ENCODE measurements around the gene ADAMTS2.

ADAMTS2 gene

GRCh38 chr5:179336871-179337795 is 8.1 kb downstream of the ADAMTS2 start:
- Histone ChIP-seq H3K27ac (ENCODE audit: insufficient read depth in 1 of 2, low read depth in 1 of 2, low read length in 2 of 2, poor library complexity in 1 of 2, severe bottlenecking in 2 of 2) (no peak overlapping the region), H3K4me3 (ENCODE audit: control insufficient read depth in 1 of 7, extremely low read depth in 1 of 7, insufficient read depth in 4 of 7, low read depth in 2 of 7, low read length in 6 of 7) (no peak overlapping the region), H3K4me1 (ENCODE audit: control extremely low read depth in 1 of 4, control insufficient read depth in 4 of 4, insufficient read depth in 4 of 4, low read length in 3 of 4) (no peaks in the 10 kb centered on the region), H3K36me3 (ENCODE audit: control insufficient read depth in 4 of 4, insufficient read depth in 4 of 4, low read length in 3 of 4) (no peaks in the 10 kb centered on the region), H3K9me3 (ENCODE audit: control extremely low read depth in 1 of 5, control insufficient read depth in 4 of 5, insufficient read depth in 2 of 5, low read depth in 1 of 5, low read length in 4 of 5) (no peaks in the 10 kb centered on the region), H3K27me3 (replicated peaks in 2 of 5; ENCODE audit: control insufficient read depth in 4 of 5, insufficient read depth in 5 of 5, low read length in 4 of 5) (peaks cover 0 to 61% (median 21%) of the 10 kb centered on the region in 5 experiments)
- WGBS (ENCODE audit: insufficient coverage): 91% methylated on average over 20 of the region's 25 CpGs
- POLR2A ChIA-PET: no interaction called here
- CTCF ChIA-PET: no interaction called here
- DNase-seq: no peak

- WGBS (ENCODE audit: insufficient coverage): 91% methylated on average over 30 of the region's 36 CpGs
- no peak for DNase-seq
- Histone ChIP-seq H3K27ac (ENCODE audit: insufficient read depth in 1 of 2, low read depth in 1 of 2, low read length in 2 of 2, poor library complexity in 1 of 2, severe bottlenecking in 2 of 2) (no peak overlapping the region), H3K9me3 (ENCODE audit: control extremely low read depth in 1 of 5, control insufficient read depth in 4 of 5, insufficient read depth in 2 of 5, low read depth in 1 of 5, low read length in 4 of 5) (no peaks in the 10 kb centered on the region), H3K4me1 (ENCODE audit: control extremely low read depth in 1 of 4, control insufficient read depth in 4 of 4, insufficient read depth in 4 of 4, low read length in 3 of 4) (no peaks in the 10 kb centered on the region), H3K27me3 (replicated peaks in 2 of 5; ENCODE audit: control insufficient read depth in 4 of 5, insufficient read depth in 5 of 5, low read length in 4 of 5) (peaks cover 0 to 58% (median 16%) of the 10 kb centered on the region in 5 experiments), H3K36me3 (ENCODE audit: control insufficient read depth in 4 of 4, insufficient read depth in 4 of 4, low read length in 3 of 4) (no peaks in the 10 kb centered on the region), H3K4me3 (ENCODE audit: control insufficient read depth in 1 of 7, extremely low read depth in 1 of 7, insufficient read depth in 4 of 7, low read depth in 2 of 7, low read length in 6 of 7) (no peak overlapping the region)
- POLR2A ChIA-PET: no interaction called here
- CTCF ChIA-PET: no interaction called here
Measured at GRCh38 chr5:179336126-179336870, 9.0 kb downstream of the ADAMTS2 start.

GRCh38 chr5:179333796-179334761 is 11.2 kb downstream of the ADAMTS2 start:
- no peaks in the 10 kb centered on the region for H3K4me1 ChIP-seq (ENCODE audit: control extremely low read depth in 1 of 4, control insufficient read depth in 4 of 4, insufficient read depth in 4 of 4, low read length in 3 of 4)
- DNase-seq: no peak
- CTCF ChIA-PET: no interaction called here
- no peaks in the 10 kb centered on the region for H3K36me3 ChIP-seq (ENCODE audit: control insufficient read depth in 4 of 4, insufficient read depth in 4 of 4, low read length in 3 of 4)
- no peak overlapping the region for H3K27ac ChIP-seq (ENCODE audit: insufficient read depth in 1 of 2, low read depth in 1 of 2, low read length in 2 of 2, poor library complexity in 1 of 2, severe bottlenecking in 2 of 2)
- peaks cover 0 to 46% (median 16%) of the 10 kb centered on the region in 5 experiments for H3K27me3 ChIP-seq (replicated peaks in 2 of 5; ENCODE audit: control insufficient read depth in 4 of 5, insufficient read depth in 5 of 5, low read length in 4 of 5)
- POLR2A ChIA-PET: no interaction called here
- no peak overlapping the region for H3K4me3 ChIP-seq (ENCODE audit: control insufficient read depth in 1 of 7, extremely low read depth in 1 of 7, insufficient read depth in 4 of 7, low read depth in 2 of 7, low read length in 6 of 7)
- WGBS (ENCODE audit: insufficient coverage): 86% methylated on average over 22 of the region's 24 CpGs
- H3K9me3 ChIP-seq (ENCODE audit: control extremely low read depth in 1 of 5, control insufficient read depth in 4 of 5, insufficient read depth in 2 of 5, low read depth in 1 of 5, low read length in 4 of 5): no peaks in the 10 kb centered on the region

DNA sequence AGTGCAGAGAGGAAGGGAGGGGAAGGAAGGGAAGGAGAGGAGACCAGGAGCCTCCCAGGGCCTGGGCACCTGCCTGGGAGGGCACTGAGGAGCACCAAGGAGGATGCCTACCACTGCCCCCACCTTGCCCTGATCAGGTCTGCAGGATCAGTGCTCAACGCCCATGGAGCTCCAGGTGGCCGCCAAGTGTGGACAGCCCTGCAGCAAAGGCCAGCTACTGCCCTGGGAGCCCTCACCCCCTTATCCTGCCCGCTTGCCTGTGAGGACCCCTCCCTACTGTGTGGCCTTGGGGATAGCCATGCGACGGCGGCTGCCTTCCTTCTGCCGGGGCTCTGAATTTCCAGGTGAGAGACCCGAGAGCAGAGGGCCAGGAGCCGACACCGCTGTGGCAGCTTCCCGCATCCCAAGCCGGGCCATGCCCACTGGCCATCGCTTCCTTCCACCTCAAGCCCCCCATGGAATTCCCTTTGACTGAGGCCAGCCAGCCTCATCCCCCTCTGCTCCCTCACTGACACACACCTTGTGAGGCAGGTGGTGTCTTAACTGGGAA is 12.4 kb downstream of the ADAMTS2 start:
- no peak for DNase-seq
- H3K4me1 ChIP-seq (ENCODE audit: control extremely low read depth in 1 of 4, control insufficient read depth in 4 of 4, insufficient read depth in 4 of 4, low read length in 3 of 4): no peaks in the 10 kb centered on the region
- ChIA-PET POLR2A (interaction anchor here (0.6 kb wide), 1 partner anchor 261 kb away, joined by 7 read pairs; no protein-coding TSS in a partner anchor), CTCF (no interaction called here)
- no peak overlapping the region for H3K4me3 ChIP-seq (ENCODE audit: control insufficient read depth in 1 of 7, extremely low read depth in 1 of 7, insufficient read depth in 4 of 7, low read depth in 2 of 7, low read length in 6 of 7)
- peaks cover 0 to 48% (median 14%) of the 10 kb centered on the region in 5 experiments for H3K27me3 ChIP-seq (replicated peaks in 2 of 5; ENCODE audit: control insufficient read depth in 4 of 5, insufficient read depth in 5 of 5, low read length in 4 of 5)
- WGBS (ENCODE audit: insufficient coverage): 97% methylated on average over 10 of the region's 13 CpGs
- H3K27ac ChIP-seq (ENCODE audit: insufficient read depth in 1 of 2, low read depth in 1 of 2, low read length in 2 of 2, poor library complexity in 1 of 2, severe bottlenecking in 2 of 2): no peak overlapping the region
- no peaks in the 10 kb centered on the region for H3K9me3 ChIP-seq (ENCODE audit: control extremely low read depth in 1 of 5, control insufficient read depth in 4 of 5, insufficient read depth in 2 of 5, low read depth in 1 of 5, low read length in 4 of 5)
- H3K36me3 ChIP-seq (ENCODE audit: control insufficient read depth in 4 of 4, insufficient read depth in 4 of 4, low read length in 3 of 4): no peaks in the 10 kb centered on the region

DNA sequence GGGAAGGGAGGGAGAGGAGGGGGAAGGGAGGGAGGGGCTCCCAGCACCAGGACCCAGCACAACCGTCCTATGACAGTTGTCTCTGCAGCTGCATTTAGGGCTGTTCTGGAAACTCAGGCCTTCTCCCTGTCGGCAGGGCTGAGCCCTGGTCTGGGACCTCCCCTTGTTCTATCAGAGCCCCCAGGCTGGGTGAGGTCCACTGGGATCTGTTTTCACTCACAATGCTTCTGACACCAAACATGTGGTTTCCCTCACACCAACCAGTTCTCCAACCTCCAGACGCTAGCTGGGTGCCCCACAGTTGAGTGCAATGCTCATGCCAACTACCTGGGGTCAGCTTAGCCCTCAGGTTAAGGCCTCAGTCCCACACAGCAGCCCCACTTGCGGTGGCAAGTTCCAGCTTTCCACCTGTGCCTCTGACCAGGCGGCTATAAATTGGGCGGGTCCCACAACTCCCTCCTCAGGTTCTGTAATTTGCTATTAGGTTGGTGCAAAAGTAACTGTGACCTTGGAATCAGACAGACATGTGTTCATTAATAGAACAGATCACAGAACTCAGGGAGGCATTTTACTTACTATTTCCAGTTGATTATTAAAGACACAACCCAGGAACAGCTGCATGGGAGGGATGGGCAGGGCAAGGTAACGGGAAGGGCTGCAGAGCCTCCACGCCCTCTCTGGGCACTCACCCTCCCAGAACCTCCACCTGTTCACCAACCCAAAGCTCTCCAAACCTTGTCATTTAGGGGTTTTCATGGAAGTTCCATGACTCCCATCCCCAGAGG is 13.5 kb downstream of the ADAMTS2 start:
- H3K27me3 ChIP-seq (replicated peaks in 2 of 5; ENCODE audit: control insufficient read depth in 4 of 5, insufficient read depth in 5 of 5, low read length in 4 of 5): peaks cover 0 to 50% (median 14%) of the 10 kb centered on the region in 5 experiments
- CTCF ChIA-PET: no interaction called here
- WGBS (ENCODE audit: insufficient coverage): 87% methylated on average over 3 of the region's 8 CpGs
- no peak overlapping the region for H3K27ac ChIP-seq (ENCODE audit: insufficient read depth in 1 of 2, low read depth in 1 of 2, low read length in 2 of 2, poor library complexity in 1 of 2, severe bottlenecking in 2 of 2)
- no peak overlapping the region for H3K4me3 ChIP-seq (ENCODE audit: control insufficient read depth in 1 of 7, extremely low read depth in 1 of 7, insufficient read depth in 4 of 7, low read depth in 2 of 7, low read length in 6 of 7)
- H3K4me1 ChIP-seq (ENCODE audit: control extremely low read depth in 1 of 4, control insufficient read depth in 4 of 4, insufficient read depth in 4 of 4, low read length in 3 of 4): no peaks in the 10 kb centered on the region
- POLR2A ChIA-PET: no interaction called here
- DNase-seq: no peak
- H3K36me3 ChIP-seq (ENCODE audit: control insufficient read depth in 4 of 4, insufficient read depth in 4 of 4, low read length in 3 of 4): no peaks in the 10 kb centered on the region
- H3K9me3 ChIP-seq (ENCODE audit: control extremely low read depth in 1 of 5, control insufficient read depth in 4 of 5, insufficient read depth in 2 of 5, low read depth in 1 of 5, low read length in 4 of 5): no peaks in the 10 kb centered on the region

DNA sequence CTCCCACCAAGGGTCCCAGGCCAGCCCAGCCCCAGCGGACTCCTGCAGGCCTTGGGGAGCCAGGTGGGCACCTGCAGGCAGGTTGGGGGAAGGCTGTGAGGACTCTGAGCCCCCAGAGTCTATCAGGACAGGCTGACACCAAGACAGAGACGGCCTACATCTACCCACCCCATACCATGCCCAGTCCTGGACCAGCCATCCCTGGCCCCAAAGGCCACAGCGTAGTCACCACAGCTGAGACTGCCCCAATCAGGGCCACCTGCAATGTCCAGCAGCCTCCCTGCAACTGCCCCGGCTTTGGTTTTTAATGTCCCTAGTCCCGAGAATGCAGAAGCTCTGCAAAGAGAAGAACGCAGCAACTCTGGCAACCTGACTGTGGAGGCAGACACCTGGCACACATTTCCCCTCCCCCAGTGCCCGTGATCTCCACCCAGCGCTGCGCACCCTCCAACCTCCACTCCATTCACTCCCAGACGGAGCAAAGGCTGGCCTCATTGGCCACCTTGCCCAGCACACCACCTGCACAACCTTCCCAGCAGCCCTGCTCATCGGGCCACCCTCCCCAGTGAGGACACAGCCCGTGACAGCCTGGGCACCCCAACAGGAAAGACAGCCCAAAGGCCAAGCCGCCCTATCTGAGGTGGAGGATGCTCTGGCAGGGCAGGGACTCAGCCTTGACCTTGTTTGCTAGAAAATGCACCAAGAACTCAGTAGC is 14.9 kb downstream of the ADAMTS2 start:
- Histone ChIP-seq H3K4me3 (ENCODE audit: control insufficient read depth in 1 of 7, extremely low read depth in 1 of 7, insufficient read depth in 4 of 7, low read depth in 2 of 7, low read length in 6 of 7) (no peak overlapping the region), H3K27me3 (replicated peaks in 2 of 5; ENCODE audit: control insufficient read depth in 4 of 5, insufficient read depth in 5 of 5, low read length in 4 of 5) (peaks cover 0 to 46% (median 10%) of the 10 kb centered on the region in 5 experiments), H3K4me1 (ENCODE audit: control extremely low read depth in 1 of 4, control insufficient read depth in 4 of 4, insufficient read depth in 4 of 4, low read length in 3 of 4) (no peaks in the 10 kb centered on the region), H3K36me3 (ENCODE audit: control insufficient read depth in 4 of 4, insufficient read depth in 4 of 4, low read length in 3 of 4) (no peaks in the 10 kb centered on the region), H3K9me3 (ENCODE audit: control extremely low read depth in 1 of 5, control insufficient read depth in 4 of 5, insufficient read depth in 2 of 5, low read depth in 1 of 5, low read length in 4 of 5) (no peaks in the 10 kb centered on the region), H3K27ac (ENCODE audit: insufficient read depth in 1 of 2, low read depth in 1 of 2, low read length in 2 of 2, poor library complexity in 1 of 2, severe bottlenecking in 2 of 2) (no peak overlapping the region)
- ChIA-PET CTCF (no interaction called here), POLR2A (no interaction called here)
- 96% methylated on average over 10 of the region's 13 CpGs for WGBS (ENCODE audit: insufficient coverage)
- no peak for DNase-seq

Measured in common myeloid progenitor, CD34-positive (primary cell).